Heart right ventricle (tissue), 16 donors: ENCODE results near the gene DEPP1. TPM values are rescaled to one million over a fixed set of nuclear protein-coding genes. Genes with fewer than 3 reads are reported as not detected.
A peak's percentile ranks its signal among the peaks of the same experiment; 100 is the strongest.

Experiments
- ATAC-seq, 8 donors: fragments of 200-7000 bp; cut with Tn5 transposase; one replicate each; pipeline ENCODE4 v1.9.1; 2020; ENCODE audit warnings: mild to moderate bottlenecking in 8 of 8, moderate library complexity in 8 of 8, moderate number of reproducible peaks in 1 of 8
- DNase-seq, 2 donors: peaks; one replicate each; pipeline ENCODE4 v3.0.0-alpha.2; 2020
- H3K27ac ChIP-seq, 10 donors: fragments of 200-600 bp; sonication (generic) in 2 of 10; one replicate each; pipeline versions ENCODE4 v1.5.0 to v1.8.0; 2020 to 2022; ENCODE audit warnings: mild to moderate bottlenecking in 3 of 10
- H3K27me3 ChIP-seq, 7 donors: fragments of 200-600 bp; one replicate each; pipeline ENCODE4 v1.8.0; 2021 to 2022; ENCODE audit warnings: mild to moderate bottlenecking in 2 of 7
- H3K36me3 ChIP-seq, 9 donors: fragments of 200-600 bp; sonication (generic) in 1 of 9; one replicate each; pipeline versions ENCODE4 v1.5.0 to v1.8.0; 2020 to 2022; ENCODE audit warnings: mild to moderate bottlenecking in 2 of 9
- H3K4me1 ChIP-seq, 9 donors: fragments of 200-600 bp; sonication (generic) in 1 of 9; one replicate each; pipeline versions ENCODE4 v1.5.0 to v1.8.0; 2020 to 2022; ENCODE audit warnings: mild to moderate bottlenecking in 4 of 9
- H3K4me3 ChIP-seq, 10 donors: fragments of 200-600 bp; sonication (generic) in 2 of 10; one replicate each; pipeline versions ENCODE4 v1.5.0 to v1.8.0; 2020 to 2022; ENCODE audit warnings: mild to moderate bottlenecking in 7 of 10, moderate library complexity in 2 of 10
- H3K9me3 ChIP-seq, 11 donors: fragments of 200-600 bp in 10 of 11; sonication (generic) in 2 of 11; one replicate each; pipeline versions ENCODE4 v1.5.0 to v1.8.0; 2013 to 2022; ENCODE audit warnings: mild to moderate bottlenecking in 2 of 11, control low read depth in 1 of 11, moderate library complexity in 1 of 11
- WGBS, 2 donors: extraction: QIAGEN DNeasy Blood & Tissue Kit; methylation state at CpG; one replicate each; pipeline ENCODE4 v1.1.7; 2013; ENCODE audit warnings: inconsistent platforms in 1 of 2; 5-methylcytosine and 5-hydroxymethylcytosine counted together
- intact Hi-C, 10 donors: fragments of 100-400 bp; cut with DNase I; formaldehyde crosslinking; loops; one replicate each; pipeline versions ENCODE4 v1.11.1 to v1.14.2; 2022
- polyA plus RNA-seq, 2 donors: library from polyadenylated mRNA; stranded (reverse); fragments of 200-250 nt; gene quantifications; one replicate each; pipeline ENCODE4 v1.2.3, GENCODE V29; 2013
- total RNA-seq, 10 donors: library from RNA; stranded (reverse); fragmentation: NEBNext Ultra II Directional in 3 of 10; extraction: Animal tissue kit (Norgen Biotek cat#: 25700) in 3 of 10; gene quantifications; one replicate each; pipeline versions ENCODE4 v1.2.1 to v1.2.4, GENCODE V29; 2021 to 2023
- TF ChIP-seq, protein P1 (sequence below), 9 donors: fragments of 200-600 bp; sonication (generic) in 2 of 9; IDR thresholded peaks; one replicate each; pipeline versions ENCODE4 v1.5.0 to v1.8.0; 2021 to 2022; ENCODE audit warnings: antibody characterized with exemption in 9 of 9, mild to moderate bottlenecking in 5 of 9, moderate library complexity in 1 of 9
- donor health status: Arrhythmogenic right ventricular cardiomyopathy.
- donor health status: ischemic (EF 13 %, LVEDD 7.1; RV severe dilation, severe dysfunction).
- donor health status: healthy with polysubstance abuse.
- donor health status: DM: no; HTN: yes; CAD: no.
- donor health status: DM: no; HTN: no; CAD: no.
- donor health status: ischemic (EF 25% LVEDD 6.9; RV normal size, moderate dysfunction).
- donor health status: ischemic (EF 25% LVEDD 5.7; RV mildly dilated, moderate dysfunction).
- donor health status: healthy.
- donor health status: DM: yes; HTN: yes; CAD: no.
- donor health status: Ischemic cardiomyopathy.
- donor health status: ischemic (EF 35%, LVEDD 5.7; RV mildly dilated, moderate dysfunction).
- donor health status: nonischemic (EF 11% LVEDD 7.7; RV severe dilation, severe dysfunction).
- donor health status: DM: yes; HTN: yes; CAD: no.
- donor health status: PGD.
- donor health status: ischemic (EF 29% LVEDD 5.4; RV normal size, mild dysfunction).
- donor health status: nonischemic (EF 23%, LVEDD 6.1; RV moderate dilation, normal function).

DEPP1 gene
- total and polyA plus RNA-seq, 12 donors, result 10.0 to 172 (median 25.1) TPM

DNA sequence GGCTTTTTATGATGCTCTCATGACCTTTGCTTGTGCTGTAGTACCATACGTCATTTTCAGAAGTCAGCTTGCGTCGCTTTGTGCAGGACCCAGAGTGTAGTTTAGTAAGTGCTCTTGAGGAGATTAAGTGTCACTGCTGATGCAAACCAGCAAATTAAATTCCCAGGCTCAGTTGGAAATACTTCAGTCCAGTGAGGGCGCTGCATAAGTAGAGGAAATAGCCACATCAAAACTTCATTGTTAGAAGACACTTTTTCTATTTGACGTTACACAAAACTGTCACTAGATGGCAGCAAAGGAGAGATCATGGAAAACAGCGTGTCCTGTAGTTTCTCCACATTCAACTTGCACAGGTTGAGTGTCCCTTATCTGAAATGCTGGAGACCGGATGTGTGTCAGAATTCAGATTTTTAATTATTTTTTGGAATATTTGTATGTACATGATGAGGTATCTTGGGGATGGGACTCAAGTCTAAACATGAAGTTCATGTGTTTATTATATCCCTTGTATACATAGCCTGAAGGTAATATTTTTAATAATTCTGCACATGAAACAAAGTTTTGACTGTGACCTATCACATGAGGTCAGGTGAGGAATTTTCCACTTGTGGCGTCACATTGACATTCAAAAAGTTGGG is 30.0 kb upstream of the DEPP1 start:
- peak; percentile 71 to 94 (median 86) for ATAC-seq
- Histone ChIP-seq H3K9me3 (peaks cover 0 to 3% (median 0%) of the 10 kb centered on the region in 11 donors), H3K36me3 (peaks cover 0 to 21% (median 14%) of the 10 kb centered on the region in 9 donors), H3K4me1 (peaks cover 0 to 29% (median 18%) of the 10 kb centered on the region in 9 donors), H3K4me3 (peak overlapping the region in 1 of 10 donors; percentile 6), H3K27ac (peak overlapping the region in 1 of 10 donors; percentile 23), H3K27me3 (no peaks in the 10 kb centered on the region)
- TF ChIP-seq, protein P1, sequence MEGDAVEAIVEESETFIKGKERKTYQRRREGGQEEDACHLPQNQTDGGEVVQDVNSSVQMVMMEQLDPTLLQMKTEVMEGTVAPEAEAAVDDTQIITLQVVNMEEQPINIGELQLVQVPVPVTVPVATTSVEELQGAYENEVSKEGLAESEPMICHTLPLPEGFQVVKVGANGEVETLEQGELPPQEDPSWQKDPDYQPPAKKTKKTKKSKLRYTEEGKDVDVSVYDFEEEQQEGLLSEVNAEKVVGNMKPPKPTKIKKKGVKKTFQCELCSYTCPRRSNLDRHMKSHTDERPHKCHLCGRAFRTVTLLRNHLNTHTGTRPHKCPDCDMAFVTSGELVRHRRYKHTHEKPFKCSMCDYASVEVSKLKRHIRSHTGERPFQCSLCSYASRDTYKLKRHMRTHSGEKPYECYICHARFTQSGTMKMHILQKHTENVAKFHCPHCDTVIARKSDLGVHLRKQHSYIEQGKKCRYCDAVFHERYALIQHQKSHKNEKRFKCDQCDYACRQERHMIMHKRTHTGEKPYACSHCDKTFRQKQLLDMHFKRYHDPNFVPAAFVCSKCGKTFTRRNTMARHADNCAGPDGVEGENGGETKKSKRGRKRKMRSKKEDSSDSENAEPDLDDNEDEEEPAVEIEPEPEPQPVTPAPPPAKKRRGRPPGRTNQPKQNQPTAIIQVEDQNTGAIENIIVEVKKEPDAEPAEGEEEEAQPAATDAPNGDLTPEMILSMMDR (IDR thresholded peaks at IDR 0.05), result peak; percentile 65 to 90 (median 81)
- DNase-seq, result peak in 1 of 2 donors; percentile 47
- intact Hi-C loops, result loop anchor here in 2 of 10 donors (10.0 kb wide), 2 partner anchors 74 to 226 kb away; no protein-coding TSS in a partner anchor
- WGBS, 2 donors, result 2% methylated on average over 8 of the region's 8 CpGs

DNA sequence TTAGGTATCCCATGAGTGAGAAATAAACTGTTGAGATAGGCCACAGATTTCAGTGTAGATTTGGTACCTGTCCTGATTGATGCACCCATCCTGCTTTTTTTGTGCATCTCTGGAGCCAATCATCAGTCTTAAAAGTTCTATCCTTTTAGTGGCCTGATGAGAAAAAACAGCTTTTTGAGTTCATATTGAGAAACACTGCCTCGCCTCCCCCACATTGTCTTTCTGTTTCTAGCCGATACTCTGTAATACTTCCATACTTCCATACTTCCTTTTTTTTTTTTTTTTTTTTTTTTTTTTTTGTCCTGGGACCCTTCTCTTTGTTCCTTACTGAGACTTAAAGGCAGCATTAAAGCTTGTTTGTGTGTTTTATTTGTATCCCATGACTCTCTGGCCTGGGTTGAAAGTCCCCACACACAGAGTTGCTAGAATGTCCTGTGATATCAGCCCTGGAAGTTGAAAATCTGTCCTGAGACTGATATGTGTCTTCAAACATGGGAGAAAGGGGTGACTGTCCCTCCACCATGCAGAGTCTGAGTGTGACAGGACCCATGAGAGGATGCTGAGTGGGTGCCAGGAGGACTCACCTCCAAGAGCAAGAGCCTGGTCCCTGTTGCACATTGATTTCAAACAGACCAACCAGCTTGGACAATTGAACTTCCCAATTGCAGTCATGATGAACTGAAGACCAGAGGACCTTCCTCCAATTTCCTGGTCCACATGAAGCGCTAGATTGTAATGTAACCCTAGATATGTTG is 27.8 kb upstream of the DEPP1 start:
- TF ChIP-seq, protein P1 (IDR thresholded peaks at IDR 0.05), result no peak
- H3K4me1 ChIP-seq, result peaks cover 0 to 47% (median 38%) of the 10 kb centered on the region in 9 donors
- WGBS, 2 donors, result 91 to 92% methylated on average over 3 of the region's 3 CpGs
- peak overlapping the region in 1 of 10 donors; percentile 2 for H3K27ac ChIP-seq
- H3K4me3 ChIP-seq, result no peak overlapping the region
- H3K36me3 ChIP-seq, result peaks cover 0 to 29% (median 15%) of the 10 kb centered on the region in 9 donors
- ATAC-seq, result no peak
- no peaks in the 10 kb centered on the region for H3K27me3 ChIP-seq
- peaks cover 0 to 9% (median 0%) of the 10 kb centered on the region in 11 donors for H3K9me3 ChIP-seq
- DNase-seq, result no peak
- intact Hi-C loops, result loop anchor here in 2 of 10 donors (10.0 kb wide), 2 partner anchors 72 to 228 kb away; no protein-coding TSS in a partner anchor

DNA sequence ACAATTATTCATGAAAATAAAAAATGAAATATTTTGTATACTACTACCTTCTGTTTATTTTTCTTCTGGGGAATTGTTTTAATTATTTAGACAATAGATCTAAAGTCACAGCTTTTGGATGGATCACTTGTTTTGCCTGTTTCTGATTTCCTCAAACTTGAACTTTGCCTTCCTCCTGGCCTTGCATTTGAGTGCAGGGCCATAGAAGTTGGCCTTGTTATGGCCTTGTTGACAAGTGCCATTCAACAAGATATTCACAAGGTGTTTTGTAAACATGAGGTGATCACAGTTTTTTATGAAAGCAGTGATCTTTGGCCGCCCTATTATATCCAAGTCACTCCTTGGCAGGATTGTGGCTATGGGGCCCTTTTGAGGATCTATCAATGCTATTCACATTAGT is 26.7 kb upstream of the DEPP1 start:
- no peaks in the 10 kb centered on the region for H3K27me3 ChIP-seq
- H3K27ac ChIP-seq, result no peak overlapping the region
- no peak for DNase-seq
- intact Hi-C loops, result loop anchor here in 2 of 10 donors (10.0 kb wide), 2 partner anchors 70 to 230 kb away; no protein-coding TSS in a partner anchor
- H3K4me3 ChIP-seq, result no peak overlapping the region
- peaks cover 0 to 29% (median 15%) of the 10 kb centered on the region in 9 donors for H3K36me3 ChIP-seq
- TF ChIP-seq, protein P1 (IDR thresholded peaks at IDR 0.05), result no peak
- H3K4me1 ChIP-seq, result peaks cover 0 to 53% (median 43%) of the 10 kb centered on the region in 9 donors
- ATAC-seq, result no peak
- peaks cover 0 to 9% (median 0%) of the 10 kb centered on the region in 11 donors for H3K9me3 ChIP-seq
- 93 to 100% methylated on average over 1 of the region's 1 CpG for WGBS, 2 donors

DNA sequence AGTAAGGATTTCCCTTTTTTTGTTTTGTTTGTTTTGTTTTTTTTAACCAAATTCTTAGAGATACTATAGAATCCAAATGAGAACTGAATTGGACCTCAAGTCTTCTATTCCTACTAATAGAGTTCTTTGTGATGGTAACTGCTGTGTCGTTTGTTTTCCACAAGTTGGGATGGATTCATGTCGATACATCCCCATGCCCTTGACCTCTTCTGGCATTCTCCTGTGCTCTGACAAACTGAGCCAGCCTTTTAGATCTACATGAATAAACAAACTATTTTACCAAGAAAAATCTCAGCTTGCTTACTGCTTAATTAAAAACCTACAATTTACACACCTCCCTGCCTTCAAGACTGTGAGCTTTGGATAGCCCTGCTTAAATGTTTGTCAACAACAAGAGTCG is 26.1 kb upstream of the DEPP1 start:
- Histone ChIP-seq H3K4me3 (no peak overlapping the region), H3K36me3 (peaks cover 0 to 29% (median 15%) of the 10 kb centered on the region in 9 donors), H3K27ac (no peak overlapping the region), H3K9me3 (peaks cover 0 to 9% (median 0%) of the 10 kb centered on the region in 11 donors), H3K27me3 (no peaks in the 10 kb centered on the region), H3K4me1 (peaks cover 0 to 59% (median 50%) of the 10 kb centered on the region in 9 donors)
- WGBS, 2 donors, result 43 to 51% methylated on average over 3 of the region's 3 CpGs
- ATAC-seq (no peak), DNase-seq (no peak)
- TF ChIP-seq, protein P1 (IDR thresholded peaks at IDR 0.05), result no peak
- intact Hi-C loops, result loop anchor here in 2 of 10 donors (10.0 kb wide), 2 partner anchors 70 to 230 kb away; no protein-coding TSS in a partner anchor
